Transverse colon (tissue), 4 donors: ENCODE data around the gene GPR107. TPM values are rescaled to one million over a fixed set of nuclear protein-coding genes. Genes with fewer than 3 reads are reported as not detected.

Experiments
- DNase-seq: peaks from one replicate; pipeline ENCODE4 v3.0.0-alpha.2; 2019
- H3K27ac ChIP-seq, 4 donors: fragments of 200-600 bp; sonication (generic); 2 replicates each; pipeline ENCODE4 v1.5.1; 2016 to 2018; ENCODE audit warnings: inconsistent platforms in 4 of 4
- H3K27me3 ChIP-seq: fragments of 200-600 bp; sonication (generic); 2 replicates; pipeline ENCODE4 v1.5.1; 2017; ENCODE audit warnings: inconsistent platforms
- H3K36me3 ChIP-seq, 4 donors: fragments of 200-600 bp; sonication (generic); 2 replicates each; pipeline ENCODE4 v1.5.1; 2017 to 2019; ENCODE audit warnings: inconsistent platforms in 4 of 4
- H3K4me1 ChIP-seq, 4 donors: fragments of 200-600 bp; sonication (generic); 2 replicates each; pipeline ENCODE4 v1.5.1; 2017 to 2020; ENCODE audit warnings: inconsistent platforms in 4 of 4
- H3K4me3 ChIP-seq, 4 donors: fragments of 200-600 bp; sonication (generic); 1 replicate in 1 of 4; 2 replicates in 3 of 4; pipeline versions ENCODE4 v1.5.1 to v1.6.1; 2017 to 2019; ENCODE audit warnings: inconsistent platforms in 4 of 4
- H3K9me3 ChIP-seq, 2 donors: fragments of 200-600 bp; sonication (generic); 2 replicates each; pipeline ENCODE4 v1.5.1; 2017 to 2019; ENCODE audit warnings: inconsistent platforms in 2 of 2
- CTCF ChIP-seq, 5 experiments: fragments of 200-600 bp in 3 of 5; fragments of 450-650 bp in 2 of 5; sonication (generic) in 3 of 5; IDR thresholded peaks; 1 replicate in 2 of 5; 2 replicates in 3 of 5; pipeline ENCODE4 v1.5.1; 2016 to 2017; ENCODE audit warnings: antibody characterized with exemption in 5 of 5, inconsistent platforms in 3 of 5, mild to moderate bottlenecking in 2 of 5, moderate library complexity in 1 of 5
- EP300 ChIP-seq: sonication (generic); formaldehyde crosslinking; IDR thresholded peaks from one replicate; pipeline ENCODE4 v1.6.1; 2017; ENCODE audit warnings: antibody characterized with exemption, low read depth
- POLR2A ChIP-seq: fragments of 450-650 bp; IDR thresholded peaks from one replicate; pipeline ENCODE4 v1.6.1; 2016; ENCODE audit warnings: antibody characterized with exemption, mild to moderate bottlenecking, moderate library complexity
- POLR2AphosphoS5 ChIP-seq, 3 donors: sonication (generic); formaldehyde crosslinking; IDR thresholded peaks; one replicate each; pipeline ENCODE4 v1.6.1; 2016; ENCODE audit warnings: antibody characterized with exemption in 3 of 3
- WGBS, 2 donors: methylation state at CpG; one replicate each; pipeline ENCODE4 v1.1.5; 2018; ENCODE audit warnings: low coverage in 1 of 2; 5-methylcytosine and 5-hydroxymethylcytosine counted together
- in situ Hi-C, 4 donors: fragments of 200-750 bp; cut with MboI; loops; one replicate each; pipeline versions ENCODE4 v1.15.0 to v1.15.1; 2017; ENCODE audit warnings: low sequenced_read_pairs in 3 of 4, low pct_ligation_motif_present in 1 of 4, low pct_unique_long_range_greater_than_20kb in 1 of 4
- intact Hi-C: fragments of 100-400 bp; cut with DNase I; formaldehyde crosslinking; loops from one replicate; pipeline ENCODE4 v1.15.1; 2023; ENCODE audit warnings: low total_unique reads
- total RNA-seq, 4 donors: library from RNA; depleted of rRNA; stranded (reverse); fragments of >200 nt; gene quantifications; one replicate each; pipeline ENCODE4 v1.1.0, GENCODE V29; 2016

Gene GPR107
- total RNA-seq, 4 donors from 2014 or later = 25.7 to 33.7 (median 32.7) TPM

GRCh38 chr9:130022566-130023143, 31.1 kb upstream of the GPR107 start:
- Histone ChIP-seq H3K9me3 (no peaks in the 10 kb centered on the region), H3K4me1 (peaks cover 14 to 62% (median 31%) of the 10 kb centered on the region in 4 donors), H3K27ac (peak overlapping the region; percentile 60 to 76 (median 70)), H3K27me3 (no peaks in the 10 kb centered on the region), H3K36me3 (no peaks in the 10 kb centered on the region), H3K4me3 (no peak overlapping the region)
- intact Hi-C loops = loop anchor here (5.0 kb wide), 1 partner anchor 700 kb away; no protein-coding TSS in a partner anchor
- in situ Hi-C loops = no loop called here
- WGBS, 2 donors = 51 to 73% methylated on average over 5 to 8 of the region's 8 CpGs
- no peak for TF ChIP-seq EP300
- no peak for TF ChIP-seq CTCF (IDR thresholded peaks at IDR 0.05)
- TF ChIP-seq POLR2A = no peak
- TF ChIP-seq POLR2AphosphoS5 (IDR thresholded peaks at IDR 0.05) = no peak
- DNase-seq = no peak

- Histone ChIP-seq H3K4me3 (no peak overlapping the region), H3K27me3 (no peaks in the 10 kb centered on the region), H3K27ac (peak overlapping the region; percentile 60 to 76 (median 70)), H3K36me3 (no peaks in the 10 kb centered on the region), H3K4me1 (peaks cover 14 to 68% (median 37%) of the 10 kb centered on the region in 4 donors), H3K9me3 (no peaks in the 10 kb centered on the region)
- 54 to 64% methylated on average over 7 of the region's 7 CpGs for WGBS, 2 donors
- TF ChIP-seq EP300 (no peak), POLR2AphosphoS5 (IDR thresholded peaks at IDR 0.05) (no peak), CTCF (IDR thresholded peaks at IDR 0.05) (no peak), POLR2A (no peak)
- intact Hi-C loops = loop anchor here (5.0 kb wide), 1 partner anchor 701 kb away; no protein-coding TSS in a partner anchor
- no peak for DNase-seq
- in situ Hi-C loops = no loop called here
These were observed 30.4 kb upstream of the GPR107 start for GRCh38 chr9:130023144-130023787.

GRCh38 chr9:130023994-130024596, 29.6 kb upstream of the GPR107 start:
- H3K27me3 ChIP-seq = no peaks in the 10 kb centered on the region
- WGBS, 2 donors = 85 to 86% methylated on average over 3 of the region's 3 CpGs
- H3K4me3 ChIP-seq = no peak overlapping the region
- H3K36me3 ChIP-seq = no peaks in the 10 kb centered on the region
- peaks cover 18 to 76% (median 45%) of the 10 kb centered on the region in 4 donors for H3K4me1 ChIP-seq
- TF ChIP-seq CTCF (IDR thresholded peaks at IDR 0.05) = no peak
- no peak for TF ChIP-seq EP300
- TF ChIP-seq POLR2AphosphoS5 (IDR thresholded peaks at IDR 0.05) = no peak
- TF ChIP-seq POLR2A = no peak
- peak overlapping the region; percentile 60 to 76 (median 70) for H3K27ac ChIP-seq
- in situ Hi-C loops = no loop called here
- no peaks in the 10 kb centered on the region for H3K9me3 ChIP-seq
- intact Hi-C loops = loop anchor here (5.0 kb wide), 1 partner anchor 702 kb away; no protein-coding TSS in a partner anchor
- no peak for DNase-seq

- no peaks in the 10 kb centered on the region for H3K27me3 ChIP-seq
- no peak for DNase-seq
- intact Hi-C loops (loop anchor here (5.0 kb wide), 1 partner anchor 702 kb away; no protein-coding TSS in a partner anchor), in situ Hi-C loops (no loop called here)
- no peak for TF ChIP-seq CTCF (IDR thresholded peaks at IDR 0.05)
- TF ChIP-seq EP300 = no peak
- TF ChIP-seq POLR2AphosphoS5 (IDR thresholded peaks at IDR 0.05) = no peak
- no peak for TF ChIP-seq POLR2A
- H3K27ac ChIP-seq = peak overlapping the region; percentile 60 to 76 (median 70)
- H3K36me3 ChIP-seq = no peaks in the 10 kb centered on the region
- no peaks in the 10 kb centered on the region for H3K9me3 ChIP-seq
- H3K4me1 ChIP-seq = peaks cover 18 to 79% (median 50%) of the 10 kb centered on the region in 4 donors
- 63 to 86% methylated on average over 2 to 5 of the region's 5 CpGs for WGBS, 2 donors
- H3K4me3 ChIP-seq = no peak overlapping the region
These were observed 29.1 kb upstream of the GPR107 start for GRCh38 chr9:130024597-130024994.
